Activated CD4-positive, alpha-beta T cell treated with anti-CD3 and anti-CD28 coated beads, Interleukin-2, amount 10 ng/mL, durations not matched to agents 24 days and 14 days (primary cell): ENCODE data around the gene OOSP3. TPM values are rescaled to one million over a fixed set of nuclear protein-coding genes. Genes with fewer than 3 reads are reported as not detected.
"Not testable (repeated sequence)": the region's sequence is repeated elsewhere in the genome, so short reads cannot be mapped to it uniquely, and the experiment has no call there.

Experiments
- DNase-seq: peaks from one replicate; pipeline ENCODE4 v3.0.0; 2022
- H3K27ac Mint-ChIP-seq: one replicate; pipeline ENCODE4 v1.8.0; 2022; ENCODE audit warnings: mild to moderate bottlenecking, mixed read lengths
- H3K27me3 Mint-ChIP-seq: one replicate; pipeline ENCODE4 v1.8.0; 2022; ENCODE audit warnings: mixed read lengths
- H3K36me3 Mint-ChIP-seq: one replicate; pipeline ENCODE4 v1.8.0; 2022; ENCODE audit warnings: low read depth, mild to moderate bottlenecking, mixed read lengths
- H3K4me1 Mint-ChIP-seq: one replicate; pipeline ENCODE4 v1.8.0; 2021; ENCODE audit warnings: mixed read lengths
- H3K4me3 Mint-ChIP-seq: one replicate; pipeline ENCODE4 v1.8.0; 2022; ENCODE audit warnings: mild to moderate bottlenecking, moderate library complexity, mixed read lengths
- H3K9me3 Mint-ChIP-seq: one replicate; pipeline ENCODE4 v1.8.0; 2021; ENCODE audit warnings: mixed read lengths
- intact Hi-C: fragments of 100-400 bp; cut with micrococcal nuclease; formaldehyde crosslinking; loops from one replicate; pipeline ENCODE4 v1.15.1; 2023
- total RNA-seq: library from RNA; stranded (reverse); gene quantifications from 2 replicates; pipeline ENCODE4 v1.2.3, GENCODE V29; 2022

OOSP3 gene
- total RNA-seq: not detected in 2 replicates

DNA sequence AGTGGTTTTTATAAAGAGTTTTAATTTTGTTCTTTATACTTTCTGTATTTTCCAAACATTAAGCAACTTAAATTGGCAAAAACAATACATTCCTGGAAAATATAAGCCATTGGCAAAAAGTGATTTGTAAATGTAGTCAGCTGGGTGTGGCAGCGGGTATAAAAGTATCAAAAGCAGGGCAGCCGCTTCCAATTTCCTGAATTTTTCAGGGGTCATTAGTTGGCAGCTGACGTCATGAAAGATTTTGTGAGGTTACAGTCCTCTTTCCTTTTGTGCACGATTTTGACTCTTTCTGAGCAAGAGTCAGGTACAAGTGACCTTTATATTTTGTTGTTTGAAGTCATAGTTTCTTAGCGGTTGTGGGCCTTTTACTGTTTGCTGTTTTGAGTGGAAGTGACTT lies at the start of gene OOSP3:
Gene OOSP3, plus strand, starts transcription at position 208 of the 400 bp plus-strand sequence. Its CDS starts 27 bp downstream, at position 235.
- Mint-ChIP-seq H3K27me3 (peaks cover 15% of the 10 kb centered on the region), H3K36me3 (no peaks in the 10 kb centered on the region), H3K4me3 (no peak within 1 kb of the TSS), H3K9me3 (no peaks in the 10 kb centered on the region), H3K27ac (no peak within 1 kb of the TSS), H3K4me1 (no peaks in the 10 kb centered on the region)
- intact Hi-C loops: no loop called here
- DNase-seq: no peak

DNA sequence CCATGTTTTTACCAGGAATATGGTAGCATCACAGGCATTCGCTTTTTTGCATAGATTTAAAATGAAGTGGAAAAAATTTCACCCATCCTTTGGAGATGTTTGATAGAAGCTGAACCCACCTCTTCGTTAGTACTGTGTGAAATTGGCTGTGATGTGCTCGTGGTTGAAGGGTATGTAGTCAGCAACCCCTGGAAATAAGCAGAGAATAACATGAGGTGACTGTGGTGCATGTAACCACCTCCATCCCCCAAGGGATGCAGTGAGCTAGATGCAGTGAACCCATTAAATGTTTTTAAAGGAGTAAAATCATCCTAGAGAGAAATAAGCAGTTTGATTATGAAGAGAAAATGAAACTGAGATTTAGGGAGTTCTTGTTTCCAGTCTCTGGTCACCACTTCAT lies 49.2 kb upstream of the OOSP3 start:
- intact Hi-C loops: loop anchor here (10.0 kb wide), 1 partner anchor 305 kb away; no protein-coding TSS in a partner anchor
- H3K4me3 Mint-ChIP-seq: no peak overlapping the region
- peaks cover 4% of the 10 kb centered on the region for H3K4me1 Mint-ChIP-seq
- H3K9me3 Mint-ChIP-seq: no peaks in the 10 kb centered on the region
- H3K36me3 Mint-ChIP-seq: no peaks in the 10 kb centered on the region
- peaks cover 3% of the 10 kb centered on the region for H3K27me3 Mint-ChIP-seq
- no peak overlapping the region for H3K27ac Mint-ChIP-seq
- DNase-seq: no peak

GRCh38 chr11:59833602-59834001 lies 45.0 kb upstream of the OOSP3 start:
- intact Hi-C loops: no loop called here
- Mint-ChIP-seq H3K27ac (no peak overlapping the region), H3K27me3 (peaks cover 9% of the 10 kb centered on the region), H3K36me3 (no peaks in the 10 kb centered on the region), H3K4me3 (no peak overlapping the region), H3K9me3 (no peaks in the 10 kb centered on the region), H3K4me1 (peaks cover 4% of the 10 kb centered on the region)
- no peak for DNase-seq

GRCh38 chr11:59839615-59840014 lies 39.0 kb upstream of the OOSP3 start:
- Mint-ChIP-seq H3K36me3 (no peaks in the 10 kb centered on the region), H3K4me3 (no peak overlapping the region), H3K27ac (no peak overlapping the region), H3K27me3 (peaks cover 9% of the 10 kb centered on the region), H3K4me1 (no peaks in the 10 kb centered on the region), H3K9me3 (no peaks in the 10 kb centered on the region)
- no peak for DNase-seq
- intact Hi-C loops: no loop called here

GRCh38 chr11:59841514-59841913 lies 37.1 kb upstream of the OOSP3 start:
- H3K4me3 Mint-ChIP-seq: no peak overlapping the region
- H3K36me3 Mint-ChIP-seq: no peaks in the 10 kb centered on the region
- H3K27ac Mint-ChIP-seq: no peak overlapping the region
- H3K27me3 Mint-ChIP-seq: peaks cover 9% of the 10 kb centered on the region
- intact Hi-C loops: no loop called here
- no peaks in the 10 kb centered on the region for H3K4me1 Mint-ChIP-seq
- H3K9me3 Mint-ChIP-seq: no peaks in the 10 kb centered on the region
- DNase-seq: no peak

GRCh38 chr11:59842316-59842715 lies 36.3 kb upstream of the OOSP3 start:
- intact Hi-C loops: no loop called here
- no peaks in the 10 kb centered on the region for H3K4me1 Mint-ChIP-seq
- H3K9me3 Mint-ChIP-seq: no peaks in the 10 kb centered on the region
- H3K4me3 Mint-ChIP-seq: no peak overlapping the region
- no peak for DNase-seq
- no peaks in the 10 kb centered on the region for H3K36me3 Mint-ChIP-seq
- H3K27me3 Mint-ChIP-seq: peaks cover 4% of the 10 kb centered on the region
- H3K27ac Mint-ChIP-seq: no peak overlapping the region

DNA sequence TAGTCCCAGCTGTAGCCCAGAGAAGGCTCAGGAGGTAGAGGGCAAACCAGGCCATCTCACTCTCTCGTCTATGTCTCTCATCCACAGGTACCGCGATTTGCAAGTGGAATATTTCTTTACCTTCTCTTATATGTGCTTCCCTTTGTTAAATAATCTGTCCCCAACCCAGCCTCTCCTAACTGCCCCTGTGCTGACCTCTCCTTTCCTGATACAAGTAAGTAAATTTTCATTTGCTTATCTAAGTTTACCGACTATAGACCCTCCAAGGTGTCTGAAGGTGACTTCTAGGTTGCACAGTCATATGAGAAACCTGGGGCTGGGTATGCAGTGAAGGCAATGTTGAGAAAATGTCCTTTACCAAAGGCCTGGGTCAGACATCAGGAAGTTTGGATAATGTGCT lies 33.2 kb upstream of the OOSP3 start, which contains the start of gene CBLIF:
Gene CBLIF, minus strand, starts transcription at position 101 of the 400 bp plus-strand sequence. Its CDS starts 46 bp downstream, at position 55.
- Mint-ChIP-seq H3K27ac (no peak within 1 kb of the TSS), H3K9me3 (no peaks in the 10 kb centered on the region), H3K4me3 (no peak within 1 kb of the TSS), H3K27me3 (no peaks in the 10 kb centered on the region), H3K4me1 (no peaks in the 10 kb centered on the region), H3K36me3 (no peaks in the 10 kb centered on the region)
- no peak for DNase-seq
- intact Hi-C loops: no loop called here

DNA sequence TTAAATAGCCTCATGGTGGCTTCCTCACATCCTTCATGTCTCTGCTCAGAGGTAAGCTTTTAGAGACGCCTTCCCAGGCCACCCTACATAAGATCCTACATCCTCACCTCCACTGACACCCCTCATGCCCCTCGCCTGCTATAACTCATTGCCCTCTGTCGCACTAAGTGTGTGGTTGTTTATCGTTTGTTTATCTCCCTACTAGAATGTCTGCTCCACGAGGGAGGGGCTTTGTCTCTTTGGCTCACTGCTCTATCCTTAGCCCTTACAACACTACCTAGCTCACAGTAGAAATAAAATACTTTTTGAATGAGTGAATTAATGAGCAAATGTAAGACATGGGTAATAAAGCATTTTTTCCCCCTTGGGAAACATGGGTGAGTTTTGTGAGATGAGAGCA lies 32.0 kb upstream of the OOSP3 start:
- H3K27me3 Mint-ChIP-seq: no peaks in the 10 kb centered on the region
- no peaks in the 10 kb centered on the region for H3K4me1 Mint-ChIP-seq
- no peaks in the 10 kb centered on the region for H3K36me3 Mint-ChIP-seq
- H3K4me3 Mint-ChIP-seq: no peak overlapping the region
- no peak for DNase-seq
- intact Hi-C loops: no loop called here
- H3K27ac Mint-ChIP-seq: no peak overlapping the region
- no peaks in the 10 kb centered on the region for H3K9me3 Mint-ChIP-seq

- intact Hi-C loops: no loop called here
- H3K36me3 Mint-ChIP-seq: no peaks in the 10 kb centered on the region
- no peak overlapping the region for H3K27ac Mint-ChIP-seq
- no peak for DNase-seq
- no peaks in the 10 kb centered on the region for H3K4me1 Mint-ChIP-seq
- H3K4me3 Mint-ChIP-seq: no peak overlapping the region
- no peaks in the 10 kb centered on the region for H3K27me3 Mint-ChIP-seq
- H3K9me3 Mint-ChIP-seq: no peaks in the 10 kb centered on the region
These were observed 31.0 kb upstream of the OOSP3 start for GRCh38 chr11:59847626-59848025.

- H3K4me3 Mint-ChIP-seq, H3K9me3 Mint-ChIP-seq, intact Hi-C loops, H3K27ac Mint-ChIP-seq, DNase-seq, H3K36me3 Mint-ChIP-seq, H3K4me1 Mint-ChIP-seq, H3K27me3 Mint-ChIP-seq: not testable (repeated sequence)
These were observed 30.1 kb upstream of the OOSP3 start for GRCh38 chr11:59848439-59848838.

DNA sequence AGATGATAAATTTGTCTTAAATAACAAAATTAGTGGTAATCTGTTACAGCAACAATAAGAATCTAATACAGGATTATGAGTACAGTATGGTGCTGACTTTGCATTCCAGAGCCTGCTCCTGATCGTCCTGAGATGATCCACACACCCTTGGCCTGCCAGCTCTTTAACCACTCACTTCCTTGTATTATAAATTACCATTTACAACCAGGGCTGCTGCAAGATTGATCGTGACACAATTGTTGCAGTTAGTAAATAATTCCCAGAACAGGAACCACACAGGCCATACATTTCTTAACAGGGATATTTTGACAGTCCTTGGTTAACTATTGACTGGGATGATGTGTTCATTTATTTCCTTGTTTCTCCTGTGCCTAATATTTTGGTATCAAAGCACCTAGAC lies 29.5 kb upstream of the OOSP3 start:
- Mint-ChIP-seq H3K4me1 (no peaks in the 10 kb centered on the region), H3K9me3 (no peaks in the 10 kb centered on the region), H3K27ac (no peak overlapping the region), H3K4me3 (no peak overlapping the region), H3K27me3 (peaks cover 1% of the 10 kb centered on the region), H3K36me3 (no peaks in the 10 kb centered on the region)
- intact Hi-C loops: no loop called here
- no peak for DNase-seq

DNA sequence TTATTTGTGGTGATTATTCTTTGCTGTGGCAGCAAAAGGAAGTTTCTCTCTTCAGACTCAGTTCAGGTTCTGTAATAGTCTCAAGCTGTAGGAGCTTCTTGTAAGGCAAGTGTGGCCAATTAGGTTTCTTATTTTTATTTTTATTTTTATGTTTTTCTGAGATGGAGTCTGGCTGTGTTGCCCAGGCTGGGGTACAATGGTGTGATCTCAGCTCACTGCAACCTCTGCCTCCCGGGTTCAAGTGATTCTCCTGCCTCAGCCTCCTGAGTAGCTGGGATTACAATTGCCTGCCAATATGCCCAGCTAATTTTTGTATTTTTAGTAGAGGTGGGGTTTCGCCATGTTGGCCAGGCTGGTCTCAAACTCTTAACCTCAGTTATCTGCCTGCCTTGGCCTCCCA lies 29.0 kb upstream of the OOSP3 start:
- H3K9me3 Mint-ChIP-seq, H3K27me3 Mint-ChIP-seq, H3K4me3 Mint-ChIP-seq, H3K27ac Mint-ChIP-seq, intact Hi-C loops, DNase-seq, H3K4me1 Mint-ChIP-seq, H3K36me3 Mint-ChIP-seq: not testable (repeated sequence)

DNA sequence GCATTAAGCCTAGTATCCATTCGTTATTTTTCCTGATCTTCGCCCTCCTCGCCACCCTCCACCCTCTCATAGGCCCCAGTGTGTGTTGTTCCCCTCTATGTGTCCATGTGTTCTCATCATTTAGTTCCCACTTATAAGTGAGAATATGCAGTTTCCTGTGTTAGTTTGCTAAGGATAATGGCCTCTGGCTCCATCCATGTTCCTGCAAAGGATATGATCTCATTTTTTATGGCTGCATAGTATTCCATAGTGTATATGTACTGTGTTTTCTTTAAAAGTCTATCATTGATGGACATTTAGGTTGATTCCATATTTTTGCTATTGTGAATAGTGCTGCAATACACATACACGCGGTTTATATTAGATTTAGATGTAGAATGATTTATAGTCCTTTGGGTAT lies 27.2 kb upstream of the OOSP3 start:
- H3K36me3 Mint-ChIP-seq, DNase-seq, H3K9me3 Mint-ChIP-seq, H3K4me1 Mint-ChIP-seq, H3K4me3 Mint-ChIP-seq, H3K27ac Mint-ChIP-seq, intact Hi-C loops, H3K27me3 Mint-ChIP-seq: not testable (repeated sequence)

DNA sequence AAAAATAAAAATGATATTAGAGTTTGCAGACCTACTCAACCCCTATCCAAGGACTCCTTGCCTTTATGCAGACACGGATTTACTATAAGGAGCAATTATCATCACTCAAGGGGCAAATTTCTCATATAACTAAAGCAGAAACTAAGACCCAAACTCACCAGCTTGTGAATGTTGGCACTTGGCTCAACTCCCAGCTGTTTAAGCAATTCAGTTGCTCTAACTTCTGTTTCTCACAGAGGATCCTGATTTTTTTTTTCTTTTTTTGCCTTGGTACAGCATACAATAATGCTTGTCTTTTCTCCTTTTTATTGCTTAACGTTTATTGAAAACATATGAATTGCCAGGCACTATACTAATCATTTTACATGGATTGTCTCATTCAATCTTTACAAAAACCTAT lies 23.7 kb upstream of the OOSP3 start:
- H3K27ac Mint-ChIP-seq: no peak overlapping the region
- H3K4me1 Mint-ChIP-seq: peaks cover 20% of the 10 kb centered on the region
- no peak for DNase-seq
- H3K4me3 Mint-ChIP-seq: no peak overlapping the region
- no peaks in the 10 kb centered on the region for H3K9me3 Mint-ChIP-seq
- H3K27me3 Mint-ChIP-seq: peaks cover 1% of the 10 kb centered on the region
- intact Hi-C loops: loop anchor here (5.0 kb wide), 1 partner anchor 43 kb away; the partner anchor contains the start of gene MRPL16
- peaks cover 1% of the 10 kb centered on the region for H3K36me3 Mint-ChIP-seq
